H1 (cell line): Measurements from ENCODE around the gene ASTL. TPM values are rescaled to one million over a fixed set of nuclear protein-coding genes. Genes with fewer than 3 reads are reported as not detected.

Source experiments
- CTCF ChIA-PET: fragments of 300-600 bp; sonication (Branson Sonifier 250); formaldehyde crosslinking; loops from one replicate; lab custom pipeline; 2021; ENCODE audit not compliant: partially characterized antibody; lab: Charles Lee
- POLR2A ChIA-PET: fragments of 300-600 bp; sonication (Branson Sonifier 250); formaldehyde crosslinking; loops from one replicate; lab custom pipeline; 2021; ENCODE audit warnings: inconsistent platforms; ENCODE audit not compliant: partially characterized antibody; lab: Charles Lee
- DNase-seq, 2 experiments: peaks; one replicate each; pipeline versions ENCODE4 v3.0.0 to v3.0.0-alpha.2; 2010 to 2022; ENCODE audit warnings: low spot score in 2 of 2, low read depth in 1 of 2, mixed read lengths in 1 of 2
- FAIRE-seq: peaks from 2 replicates; lab custom pipeline; 2011; peaks lifted over from hg19 to GRCh38; lab: Jason Lieb, UNC
- H2AFZ ChIP-seq: 2 replicates; pipeline ENCODE4 v1.8.1; 2012; ENCODE audit warnings: low read length, inconsistent platforms
- H2AK5ac ChIP-seq: 2 replicates; pipeline ENCODE4 v1.6.1; 2013; ENCODE audit warnings: low read depth, low read length
- H2BK120ac ChIP-seq: replicated peaks from 2 replicates; pipeline ENCODE3; 2013; ENCODE audit warnings: low read depth, low read length, inconsistent platforms
- H2BK12ac ChIP-seq: 2 replicates; pipeline ENCODE4 v1.6.1; 2013; ENCODE audit warnings: low read depth, low read length
- H2BK15ac ChIP-seq: 2 replicates; pipeline ENCODE4 v1.6.1; 2013; ENCODE audit warnings: low read length
- H2BK20ac ChIP-seq: 2 replicates; pipeline ENCODE4 v1.6.1; 2013; ENCODE audit warnings: low read length
- H2BK5ac ChIP-seq: 2 replicates; pipeline ENCODE4 v1.6.1; 2013; ENCODE audit warnings: low read depth, low read length
- H3K14ac ChIP-seq: 2 replicates; pipeline ENCODE4 v1.6.1; 2013; ENCODE audit warnings: inconsistent platforms; ENCODE audit not compliant: insufficient read length
- H3K18ac ChIP-seq: 2 replicates; pipeline ENCODE4 v1.6.1; 2013; ENCODE audit warnings: low read length; ENCODE audit errors: extremely low read depth
- H3K23ac ChIP-seq: 2 replicates; pipeline ENCODE4 v1.6.1; 2013; ENCODE audit warnings: inconsistent platforms; ENCODE audit not compliant: insufficient read length
- H3K23me2 ChIP-seq: 2 replicates; pipeline ENCODE4 v1.6.1; 2013; ENCODE audit warnings: low read depth, low read length
- H3K27ac ChIP-seq: 2 replicates; pipeline ENCODE4 v1.6.1; 2011; ENCODE audit warnings: low read depth, low read length, inconsistent platforms
- H3K27me3 ChIP-seq, 4 experiments: replicated peaks in 1 of 4; 1 replicate in 1 of 4; 2 replicates in 3 of 4; pipeline versions ENCODE4 v1.6.1 to v1.8.1; 2011 to 2013; ENCODE audit warnings: low read length in 3 of 4, mild to moderate bottlenecking in 3 of 4, inconsistent platforms in 2 of 4, mixed read lengths in 2 of 4, moderate library complexity in 1 of 4; ENCODE audit not compliant: control insufficient read depth in 3 of 4, insufficient read depth in 3 of 4; ENCODE audit errors: extremely low read depth in 1 of 4
- H3K36me3 ChIP-seq, 4 experiments: 2 replicates each; pipeline versions ENCODE4 v1.6.1 to v1.8.1; 2011 to 2013; ENCODE audit warnings: mild to moderate bottlenecking in 4 of 4, low read length in 3 of 4, moderate library complexity in 2 of 4, control low read depth in 1 of 4, inconsistent platforms in 1 of 4; ENCODE audit not compliant: insufficient read depth in 4 of 4, control insufficient read depth in 2 of 4
- H3K4ac ChIP-seq: replicated peaks from 2 replicates; pipeline ENCODE3; 2013; ENCODE audit warnings: low read length, low read depth, mixed read lengths, inconsistent platforms; ENCODE audit not compliant: insufficient read length
- H3K4me1 ChIP-seq, 4 experiments: replicated peaks in 1 of 4; 1 replicate in 1 of 4; 2 replicates in 3 of 4; pipeline versions ENCODE4 v1.6.1 to v1.8.1; 2011 to 2013; ENCODE audit warnings: low read length in 3 of 4, inconsistent platforms in 2 of 4, mixed read lengths in 1 of 4; ENCODE audit not compliant: insufficient read depth in 4 of 4, control insufficient read depth in 3 of 4
- H3K4me2 ChIP-seq, 2 experiments: 2 replicates each; pipeline versions ENCODE4 v1.6.1 to v1.8.1; 2011 to 2013; ENCODE audit warnings: low read depth in 2 of 2, low read length in 2 of 2, control low read depth in 1 of 2, inconsistent platforms in 1 of 2, mild to moderate bottlenecking in 1 of 2; ENCODE audit not compliant: insufficient read depth in 1 of 2
- H3K4me3 ChIP-seq, 4 experiments: fragments of 200-600, 300-600 bp in 1 of 4; sonication (generic), shearing (Covaris generic), sonication (Bioruptor Twin) in 1 of 4; 2 replicates each; pipeline versions ENCODE4 v1.5.1 to v1.8.1; 2011 to 2016; ENCODE audit warnings: low read length in 4 of 4, low read depth in 3 of 4, control low read depth in 2 of 4, inconsistent platforms in 2 of 4, mild to moderate bottlenecking in 2 of 4, mixed read lengths in 1 of 4, moderate library complexity in 1 of 4; ENCODE audit not compliant: insufficient read depth in 2 of 4; ENCODE audit errors: extremely low read depth in 1 of 4
- H3K56ac ChIP-seq: replicated peaks from 2 replicates; pipeline ENCODE3; 2013; ENCODE audit warnings: low read depth, mild to moderate bottlenecking, mixed read lengths, low read length, inconsistent platforms; ENCODE audit not compliant: insufficient read length
- H3K79me1 ChIP-seq: 2 replicates; pipeline ENCODE4 v1.6.1; 2013; ENCODE audit warnings: low read depth, low read length, control low read depth
- H3K79me2 ChIP-seq, 2 experiments: 2 replicates each; pipeline versions ENCODE4 v1.6.1 to v1.8.1; 2012 to 2013; ENCODE audit warnings: low read length in 2 of 2, mild to moderate bottlenecking in 2 of 2, inconsistent platforms in 1 of 2; ENCODE audit not compliant: insufficient read depth in 2 of 2, control insufficient read depth in 1 of 2
- H3K9ac ChIP-seq, 4 experiments: replicated peaks in 1 of 4; 1 replicate in 1 of 4; 2 replicates in 3 of 4; pipeline versions ENCODE4 v1.6.1 to v1.8.1; 2011 to 2013; ENCODE audit warnings: low read depth in 3 of 4, low read length in 3 of 4, control low read depth in 2 of 4, mild to moderate bottlenecking in 2 of 4, moderate library complexity in 2 of 4, inconsistent platforms in 1 of 4; ENCODE audit errors: extremely low read depth in 1 of 4
- H3K9me3 ChIP-seq, 2 experiments: 2 replicates each; pipeline versions ENCODE4 v1.6.1 to v1.8.1; 2012 to 2013; ENCODE audit warnings: mild to moderate bottlenecking in 2 of 2, moderate library complexity in 2 of 2, control low read depth in 1 of 2, inconsistent platforms in 1 of 2, low read depth in 1 of 2, low read length in 1 of 2, mixed read lengths in 1 of 2; ENCODE audit not compliant: insufficient read depth in 2 of 2
- H4K20me1 ChIP-seq, 2 experiments: replicated peaks in 1 of 2; 2 replicates each; pipeline versions ENCODE3 to v1.8.1; 2011 to 2013; ENCODE audit warnings: inconsistent platforms in 2 of 2, low read length in 2 of 2, mild to moderate bottlenecking in 1 of 2; ENCODE audit not compliant: insufficient read depth in 2 of 2, control insufficient read depth in 1 of 2
- H4K5ac ChIP-seq: 2 replicates; pipeline ENCODE4 v1.6.1; 2013; ENCODE audit warnings: low read length, low read depth, mixed read lengths, inconsistent platforms; ENCODE audit not compliant: insufficient read length
- H4K8ac ChIP-seq: 2 replicates; pipeline ENCODE4 v1.8.0; 2013; ENCODE audit warnings: mild to moderate bottlenecking, moderate library complexity, low read length, inconsistent platforms; ENCODE audit not compliant: insufficient read depth; ENCODE audit errors: extremely low read depth
- H4K91ac ChIP-seq: replicated peaks from 2 replicates; pipeline ENCODE3; 2013; ENCODE audit warnings: low read length, mixed read lengths, inconsistent platforms; ENCODE audit not compliant: insufficient read length
- CBX5 ChIP-seq: fragments of 300-800, 300-1000 bp; sonication (generic); IDR thresholded peaks from 2 replicates; pipeline ENCODE4 v1.7.1; 2016; ENCODE audit warnings: antibody characterized with exemption, low read length, low read depth
- CEBPB ChIP-seq: IDR thresholded peaks from 2 replicates; pipeline ENCODE4 v1.6.1; 2012; ENCODE audit warnings: low read depth, low read length
- EGR1 ChIP-seq: IDR thresholded peaks from 2 replicates; pipeline ENCODE4 v1.6.1; 2011; ENCODE audit warnings: low read depth, low read length, borderline replicate concordance
- GTF2F1 ChIP-seq: IDR thresholded peaks from 2 replicates; pipeline ENCODE4 v1.6.1; 2012; ENCODE audit warnings: low read depth, low read length, improper control_type of control experiment, borderline replicate concordance
- HDAC2 ChIP-seq, 2 experiments: fragments of 300-600 bp in 1 of 2; sonication (generic) in 1 of 2; IDR thresholded peaks; 2 replicates each; pipeline ENCODE4 v1.6.1; 2011 to 2012; ENCODE audit warnings: low read depth in 2 of 2, low read length in 2 of 2, mild to moderate bottlenecking in 2 of 2, moderate library complexity in 2 of 2, borderline replicate concordance in 1 of 2, inconsistent platforms in 1 of 2
- JUN ChIP-seq: IDR thresholded peaks from 2 replicates; pipeline ENCODE4 v1.6.1; 2011; ENCODE audit warnings: low read depth, mild to moderate bottlenecking, improper control_type of control experiment, low read length
- NRF1 ChIP-seq: IDR thresholded peaks from 2 replicates; pipeline ENCODE4 v1.6.1; 2011; ENCODE audit warnings: mild to moderate bottlenecking, low read depth, low read length, improper control_type of control experiment
- RFX5 ChIP-seq: IDR thresholded peaks from 2 replicates; pipeline ENCODE4 v1.6.1; 2011; ENCODE audit warnings: low read depth, low read length, improper control_type of control experiment, borderline replicate concordance
- RNF2 ChIP-seq: fragments of 200-900, 300-1000 bp; sonication (generic); IDR thresholded peaks from 2 replicates; pipeline ENCODE4 v1.7.1; 2016; ENCODE audit warnings: borderline replicate concordance, low read depth, mild to moderate bottlenecking, antibody characterized with exemption, low read length; ENCODE audit not compliant: poor library complexity, severe bottlenecking; ENCODE audit errors: missing control alignments
- SIN3A ChIP-seq, 2 experiments: IDR thresholded peaks in 1 of 2; conservative IDR thresholded peaks in 1 of 2; 2 replicates each; pipeline ENCODE4 v1.6.1; 2011 to 2012; ENCODE audit warnings: low read length in 2 of 2, improper control_type of control experiment in 1 of 2, low read depth in 1 of 2, mild to moderate bottlenecking in 1 of 2
- SIX5 ChIP-seq: IDR thresholded peaks from 2 replicates; pipeline ENCODE4 v1.6.1; 2011; ENCODE audit warnings: mild to moderate bottlenecking, low read depth, low read length
- SP1 ChIP-seq: IDR thresholded peaks from 2 replicates; pipeline ENCODE4 v1.6.1; 2011; ENCODE audit warnings: low read depth, low read length
- SRF ChIP-seq: IDR thresholded peaks from 2 replicates; pipeline ENCODE4 v1.6.1; 2011; ENCODE audit warnings: mild to moderate bottlenecking, low read depth, low read length, moderate library complexity
- WGBS, 2 experiments: shearing (Covaris generic) in 1 of 2; methylation state at CpG; one replicate each; pipeline versions ENCODE4 v1.1.6 to v1.1.7; 2013 to 2015; ENCODE audit warnings: low lambda C conversion rate in 2 of 2, mixed read lengths in 2 of 2, inconsistent platforms in 1 of 2, low coverage in 1 of 2, missing lambda C conversion rate in 1 of 2; ENCODE audit not compliant: insufficient replicate concordance in 2 of 2, insufficient coverage in 1 of 2, insufficient read length in 1 of 2; ENCODE audit errors: extremely low coverage in 1 of 2, missing lambda C conversion rate in 1 of 2; 5-methylcytosine and 5-hydroxymethylcytosine counted together
- polyA plus RNA-seq, 7 experiments: library from polyadenylated mRNA; depleted of rRNA in 3 of 7; stranded (reverse) in 5 of 7; unstranded in 2 of 7; fragments of >200 nt in 5 of 7; fragments of 200-250 nt in 2 of 7; gene quantifications; 1 replicate in 5 of 7; 2 replicates in 1 of 7; 4 replicates in 1 of 7; pipeline versions ENCODE4 v1.2.1 to v1.2.3, GENCODE V29; 2011 to 2013; ENCODE audit warnings: missing spikeins in 2 of 7, mixed read lengths in 2 of 7
- total RNA-seq: library from RNA; stranded (reverse); fragmentation: NEBNext Ultra II Directional; extraction: Animal tissue kit (Norgen Biotek cat#: 25700); gene quantifications from 2 replicates; pipeline ENCODE4 v1.2.1, GENCODE V29; 2021
- TF ChIP-seq, protein P1 (sequence below): IDR thresholded peaks from 2 replicates; pipeline ENCODE4 v1.6.1; 2012; ENCODE audit warnings: inconsistent platforms

ASTL gene
- total and polyA plus RNA-seq, 2 of the 8 experiments (the other 6 are each of a cell fraction or from before 2014, with no cell fraction given) = 0.60 to 1.4 TPM

DNA sequence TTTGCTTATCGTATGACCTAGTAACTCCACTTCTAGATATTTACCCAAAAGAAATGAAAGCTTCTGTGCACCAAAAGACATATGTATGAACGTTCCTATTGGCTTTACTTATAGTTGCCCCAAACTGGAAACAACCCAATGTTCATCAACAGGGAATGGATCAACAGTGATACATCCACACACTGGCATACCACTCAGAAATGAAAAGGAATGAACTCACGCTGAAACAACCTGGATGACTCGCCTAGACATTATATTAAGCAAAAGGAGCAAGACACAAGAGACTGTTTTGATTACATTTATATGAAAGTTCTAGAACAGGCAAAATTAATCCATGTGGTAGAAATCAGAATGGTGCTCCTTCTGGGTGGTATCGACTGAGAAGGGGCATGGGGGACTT lies 40.9 kb downstream of the ASTL start:
- Histone ChIP-seq H2BK5ac (no peak overlapping the region), H3K9me3 (no peaks in the 10 kb centered on the region), H2AFZ (no peak overlapping the region), H3K18ac (no peak overlapping the region), H3K4ac (no peak overlapping the region), H2BK12ac (no peak overlapping the region), H2BK120ac (no peak overlapping the region), H4K5ac (no peak overlapping the region), H2AK5ac (no peak overlapping the region), H3K79me1 (no peaks in the 10 kb centered on the region), H2BK15ac (no peak overlapping the region), H2BK20ac (no peak overlapping the region), H3K36me3 (no peaks in the 10 kb centered on the region), H3K4me1 (peaks cover 0 to 7% (median 3%) of the 10 kb centered on the region in 4 experiments; a peak in 4 of 7 replicates), H3K56ac (no peak overlapping the region), H3K9ac (no peak overlapping the region), H3K4me3 (no peak overlapping the region), H3K23ac (no peak overlapping the region), H4K20me1 (no peaks in the 10 kb centered on the region), H3K14ac (no peak overlapping the region), H3K4me2 (no peak overlapping the region), H3K79me2 (no peaks in the 10 kb centered on the region), H3K27ac (no peak overlapping the region), H3K27me3 (no peaks in the 10 kb centered on the region), H3K23me2 (no peaks in the 10 kb centered on the region; the same call in 1 of the 2 replicates), H4K8ac (no peak overlapping the region), H4K91ac (no peak overlapping the region)
- CTCF ChIA-PET = no interaction called here
- no peak for FAIRE-seq
- POLR2A ChIA-PET = interaction anchor here (0.7 to 1.3 kb wide), 2 partner anchors 15 to 32 kb away, joined by 3 read pairs; no protein-coding TSS in a partner anchor
- 88% methylated on average over 5 of the region's 5 CpGs; no CpG with 5 or more reads in 1 of the 2 experiments for WGBS, 2 experiments
- DNase-seq = no peak
- TF ChIP-seq SRF (no peak), SIX5 (no peak), SIN3A (conservative IDR thresholded peaks at IDR 0.05 in 1 of 2, IDR thresholded peaks at IDR 0.05 in 1 of 2; ENCODE audit: low read depth in 1 of 2, low read length in 2 of 2) (no peak), EGR1 (no peak), HDAC2 (IDR thresholded peaks at IDR 0.05; ENCODE audit: borderline replicate concordance in 1 of 2, low read depth in 2 of 2, low read length in 2 of 2) (no peak), JUN (no peak), NRF1 (no peak), RNF2 (no peak), CEBPB (no peak), RFX5 (no peak), GTF2F1 (no peak), CBX5 (no peak), SP1 (no peak)
- TF ChIP-seq, protein P1, sequence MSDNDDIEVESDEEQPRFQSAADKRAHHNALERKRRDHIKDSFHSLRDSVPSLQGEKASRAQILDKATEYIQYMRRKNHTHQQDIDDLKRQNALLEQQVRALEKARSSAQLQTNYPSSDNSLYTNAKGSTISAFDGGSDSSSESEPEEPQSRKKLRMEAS = no peak
